IMR-90 (cell line): Measurements from ENCODE around the gene DNM3. TPM values are rescaled to one million over a fixed set of nuclear protein-coding genes. Genes with fewer than 3 reads are reported as not detected.

Experiments
- ATAC-seq: fragments of 200-7000 bp; cut with Tn5 transposase; 2 replicates; pipeline ENCODE4 v1.9.1; 2020; ENCODE audit warnings: low read depth, mild to moderate bottlenecking, moderate library complexity
- BruUV-seq: library from RNA; stranded (reverse); fragments of 400-500 nt; replicated peaks from 2 replicates; lab custom pipeline; 2021; lab: Mats Ljungman, UMichigan
- CTCF ChIA-PET: fragments of 300-600 bp; formaldehyde crosslinking; extraction: SDS; loops from one replicate; lab custom pipeline; 2021; ENCODE audit warnings: antibody characterized with exemption; lab: Yijun Ruan, JAX
- POLR2A ChIA-PET: fragments of 300-600 bp; sonication (Branson Sonifier 250); formaldehyde crosslinking; loops from one replicate; lab custom pipeline; 2022; ENCODE audit warnings: antibody characterized with exemption; ENCODE audit not compliant: unreplicated experiment; lab: Charles Lee
- DNase-seq: peaks from one replicate; pipeline ENCODE4 v3.0.0; 2013
- H2AFZ ChIP-seq: replicated peaks from 2 replicates; pipeline ENCODE3; 2013; ENCODE audit warnings: low read length, mild to moderate bottlenecking; ENCODE audit not compliant: poor library complexity
- H2AK5ac ChIP-seq: 2 replicates; pipeline ENCODE4 v1.6.1; 2013; ENCODE audit warnings: low read depth, low read length, inconsistent platforms
- H2AK9ac ChIP-seq: replicated peaks from 2 replicates; pipeline ENCODE3; 2013; ENCODE audit warnings: mild to moderate bottlenecking, low read depth, low read length, moderate library complexity; ENCODE audit not compliant: poor library complexity
- H2BK120ac ChIP-seq: 2 replicates; pipeline ENCODE4 v1.6.1; 2013; ENCODE audit warnings: low read depth, low read length, inconsistent platforms
- H2BK15ac ChIP-seq: 3 replicates; pipeline ENCODE4 v1.6.1; 2013; ENCODE audit warnings: low read depth, low read length, inconsistent platforms
- H2BK20ac ChIP-seq: 2 replicates; pipeline ENCODE4 v1.6.1; 2013; ENCODE audit warnings: low read depth, mild to moderate bottlenecking, inconsistent platforms, low read length, moderate library complexity
- H2BK5ac ChIP-seq: 2 replicates; pipeline ENCODE4 v1.6.1; 2013; ENCODE audit warnings: mild to moderate bottlenecking, low read depth, low read length, inconsistent platforms; ENCODE audit not compliant: poor library complexity, severe bottlenecking
- H3K14ac ChIP-seq: replicated peaks from 2 replicates; pipeline ENCODE4 v1.6.1; 2013; ENCODE audit warnings: low read depth, low read length, inconsistent platforms
- H3K18ac ChIP-seq: 2 replicates; pipeline ENCODE4 v1.6.1; 2013; ENCODE audit warnings: low read depth, low read length, control low read depth
- H3K23ac ChIP-seq: 2 replicates; pipeline ENCODE4 v1.6.1; 2013; ENCODE audit warnings: low read depth, low read length, inconsistent platforms
- H3K27ac ChIP-seq: 2 replicates; pipeline ENCODE4 v1.5.1; 2013; ENCODE audit warnings: mild to moderate bottlenecking, control low read depth, low read length; ENCODE audit not compliant: insufficient read depth
- H3K27me3 ChIP-seq: 2 replicates; pipeline ENCODE4 v1.6.1; 2013; ENCODE audit warnings: low read length; ENCODE audit not compliant: control insufficient read depth, insufficient read depth
- H3K36me3 ChIP-seq: 2 replicates; pipeline ENCODE4 v1.6.1; 2013; ENCODE audit warnings: low read length, mixed read lengths; ENCODE audit not compliant: control insufficient read depth, insufficient read depth
- H3K4ac ChIP-seq: 2 replicates; pipeline ENCODE4 v1.6.1; 2013; ENCODE audit warnings: low read depth, low read length, inconsistent platforms
- H3K4me1 ChIP-seq: 2 replicates; pipeline ENCODE4 v1.6.1; 2013; ENCODE audit warnings: low read length, mixed read lengths; ENCODE audit not compliant: control insufficient read depth, insufficient read depth
- H3K4me2 ChIP-seq: 2 replicates; pipeline ENCODE4 v1.6.1; 2013; ENCODE audit warnings: low read depth, mild to moderate bottlenecking, control low read depth, low read length, moderate library complexity
- H3K4me3 ChIP-seq: 2 replicates; pipeline ENCODE4 v1.5.1; 2013; ENCODE audit warnings: low read depth, mild to moderate bottlenecking, control low read depth, low read length, moderate library complexity; ENCODE audit not compliant: insufficient read depth
- H3K56ac ChIP-seq: 2 replicates; pipeline ENCODE4 v1.6.1; 2013; ENCODE audit warnings: low read length, inconsistent platforms; ENCODE audit not compliant: insufficient read depth; ENCODE audit errors: extremely low read depth
- H3K79me1 ChIP-seq, 2 experiments: 2 replicates each; pipeline ENCODE4 v1.6.1; 2013; ENCODE audit warnings: low read length in 2 of 2, inconsistent platforms in 1 of 2, low read depth in 1 of 2
- H3K9ac ChIP-seq: 2 replicates; pipeline ENCODE4 v1.6.1; 2013; ENCODE audit warnings: low read depth, low read length, control low read depth
- H3K9me1 ChIP-seq: 2 replicates; pipeline ENCODE4 v1.6.1; 2013; ENCODE audit warnings: low read length, inconsistent platforms; ENCODE audit not compliant: insufficient read depth
- H3K9me3 ChIP-seq: 2 replicates; pipeline ENCODE4 v1.6.1; 2013; ENCODE audit warnings: low read length; ENCODE audit not compliant: control insufficient read depth, insufficient read depth
- H4K20me1 ChIP-seq: 2 replicates; pipeline ENCODE4 v1.6.1; 2013; ENCODE audit warnings: low read length, inconsistent platforms; ENCODE audit not compliant: insufficient read depth
- H4K5ac ChIP-seq: 2 replicates; pipeline ENCODE4 v1.6.1; 2013; ENCODE audit warnings: mild to moderate bottlenecking, low read depth, low read length, control low read depth
- H4K8ac ChIP-seq, 2 experiments: 2 replicates each; pipeline ENCODE4 v1.6.1; 2013; ENCODE audit warnings: low read depth in 2 of 2, low read length in 2 of 2, control low read depth in 1 of 2, inconsistent platforms in 1 of 2
- H4K91ac ChIP-seq: 2 replicates; pipeline ENCODE4 v1.6.1; 2013; ENCODE audit warnings: low read depth, low read length, inconsistent platforms; ENCODE audit not compliant: insufficient read depth
- CEBPB ChIP-seq: IDR thresholded peaks from 2 replicates; pipeline ENCODE4 v1.6.1; 2012; ENCODE audit warnings: low read depth, low read length, improper control_type of control experiment
- CHD1 ChIP-seq: IDR thresholded peaks from 2 replicates; pipeline ENCODE4 v1.6.1; 2012; ENCODE audit warnings: low read depth, low read length, improper control_type of control experiment
- RAD21 ChIP-seq: IDR thresholded peaks from 2 replicates; pipeline ENCODE4 v1.6.1; 2012; ENCODE audit warnings: low read length, improper control_type of control experiment
- USF2 ChIP-seq: fragments of 150-350 bp; IDR thresholded peaks from 2 replicates; pipeline ENCODE4 v1.6.1; 2017; ENCODE audit warnings: mild to moderate bottlenecking, antibody characterized with exemption, low read length, low read depth
- WGBS, 2 experiments: methylation state at CpG; one replicate each; pipeline versions ENCODE4 v1.1.5 to v1.1.7; 2013; ENCODE audit warnings: missing lambda C conversion rate in 2 of 2; ENCODE audit not compliant: insufficient read length in 1 of 2; ENCODE audit errors: extremely low coverage in 2 of 2; 5-methylcytosine and 5-hydroxymethylcytosine counted together
- dilution Hi-C: fragments of 300-500 bp; cut with HindIII; formaldehyde crosslinking; loops from one replicate; pipeline ENCODE4 v1.14.3; 2018; ENCODE audit warnings: low sequenced_read_pairs; ENCODE audit not compliant: unreplicated experiment
- in situ Hi-C: fragments of 300-500 bp; cut with MboI; formaldehyde crosslinking; loops from 3 replicates; pipeline ENCODE4 v1.14.3; 2019; ENCODE audit warnings: low sequenced_read_pairs, inconsistent platforms, mixed read lengths
- intact Hi-C: fragments of 100-400 bp; cut with micrococcal nuclease; formaldehyde crosslinking; loops from 2 replicates; pipeline ENCODE4 v1.10.0; 2022
- polyA plus RNA-seq, 3 experiments: library from polyadenylated mRNA; depleted of rRNA; stranded (reverse); fragments of >200 nt; gene quantifications; 2 replicates each; pipeline ENCODE4 v1.2.3, GENCODE V29; 2012; ENCODE audit warnings: low replicate concordance in 1 of 3
- total RNA-seq: library from RNA; depleted of rRNA; stranded (reverse); fragments of >200 nt; gene quantifications from 2 replicates; pipeline ENCODE4 v1.2.3, GENCODE V29; 2012
- TF ChIP-seq, protein P1 (sequence below): conservative IDR thresholded peaks from 2 replicates; pipeline ENCODE4 v1.5.1; 2012; ENCODE audit warnings: mild to moderate bottlenecking, low read depth, low read length, improper control_type of control experiment

The DNM3 gene
- total and polyA plus RNA-seq, 2 of the 4 experiments (the other 2 are of a cell fraction) = 0.36 TPM

DNA sequence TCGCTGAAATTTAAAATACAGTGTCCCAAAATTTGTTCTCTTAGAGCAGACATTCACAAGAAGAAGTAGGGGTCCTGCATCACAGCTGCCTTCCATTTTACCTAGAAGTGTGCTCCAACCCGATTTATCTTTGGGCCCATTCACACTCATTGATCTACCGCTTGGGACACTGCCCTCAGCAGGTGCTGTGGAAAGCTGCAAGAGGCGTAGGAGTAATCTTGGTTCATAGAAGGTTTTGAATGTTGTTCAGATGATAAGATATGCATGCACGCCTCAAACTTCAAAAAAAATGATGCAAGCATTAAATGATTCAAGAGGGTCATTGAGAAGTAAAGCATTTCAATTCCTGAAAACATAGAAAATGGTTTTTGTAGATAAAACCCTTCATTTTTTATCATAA lies 560.6 kb downstream of the DNM3 start:
- Histone ChIP-seq H2BK5ac (no peak overlapping the region), H3K27ac (no peak overlapping the region), H3K56ac (no peak overlapping the region), H2AK9ac (no peak overlapping the region), H4K8ac (no peak overlapping the region), H3K4me2 (no peak overlapping the region), H3K4me3 (no peak overlapping the region), H2BK20ac (no peak overlapping the region), H4K5ac (no peak overlapping the region), H2AFZ (no peak overlapping the region), H3K27me3 (no peaks in the 10 kb centered on the region), H2AK5ac (no peak overlapping the region), H3K23ac (no peak overlapping the region), H2BK15ac (no peak overlapping the region), H4K91ac (no peak overlapping the region), H4K20me1 (no peaks in the 10 kb centered on the region), H3K14ac (no peak overlapping the region), H3K4me1 (peaks cover 3% of the 10 kb centered on the region), H3K9me1 (no peaks in the 10 kb centered on the region), H3K9me3 (no peaks in the 10 kb centered on the region), H3K79me1 (no peaks in the 10 kb centered on the region), H3K9ac (no peak overlapping the region), H2BK120ac (no peak overlapping the region), H3K4ac (no peak overlapping the region), H3K36me3 (no peaks in the 10 kb centered on the region), H3K18ac (no peak overlapping the region)
- ChIA-PET CTCF (interaction anchor here (1.0 kb wide), 1 partner anchor 398 kb away, joined by 3 read pairs; no protein-coding TSS in a partner anchor), POLR2A (no interaction called here)
- intact Hi-C loops (loop anchor here (5.0 kb wide), 1 partner anchor 600 kb away; no protein-coding TSS in a partner anchor), in situ Hi-C loops (loop anchor here (25.0 kb wide), 1 partner anchor 590 kb away; no protein-coding TSS in a partner anchor), dilution Hi-C loops (no loop called here)
- no peak for ATAC-seq
- DNase-seq = no peak
- BruUV-seq = no TSS peak
- no peak for TF ChIP-seq RAD21
- TF ChIP-seq, protein P1, sequence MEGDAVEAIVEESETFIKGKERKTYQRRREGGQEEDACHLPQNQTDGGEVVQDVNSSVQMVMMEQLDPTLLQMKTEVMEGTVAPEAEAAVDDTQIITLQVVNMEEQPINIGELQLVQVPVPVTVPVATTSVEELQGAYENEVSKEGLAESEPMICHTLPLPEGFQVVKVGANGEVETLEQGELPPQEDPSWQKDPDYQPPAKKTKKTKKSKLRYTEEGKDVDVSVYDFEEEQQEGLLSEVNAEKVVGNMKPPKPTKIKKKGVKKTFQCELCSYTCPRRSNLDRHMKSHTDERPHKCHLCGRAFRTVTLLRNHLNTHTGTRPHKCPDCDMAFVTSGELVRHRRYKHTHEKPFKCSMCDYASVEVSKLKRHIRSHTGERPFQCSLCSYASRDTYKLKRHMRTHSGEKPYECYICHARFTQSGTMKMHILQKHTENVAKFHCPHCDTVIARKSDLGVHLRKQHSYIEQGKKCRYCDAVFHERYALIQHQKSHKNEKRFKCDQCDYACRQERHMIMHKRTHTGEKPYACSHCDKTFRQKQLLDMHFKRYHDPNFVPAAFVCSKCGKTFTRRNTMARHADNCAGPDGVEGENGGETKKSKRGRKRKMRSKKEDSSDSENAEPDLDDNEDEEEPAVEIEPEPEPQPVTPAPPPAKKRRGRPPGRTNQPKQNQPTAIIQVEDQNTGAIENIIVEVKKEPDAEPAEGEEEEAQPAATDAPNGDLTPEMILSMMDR = 0 out of 2 replicates have a peak, but pooled peaks have one; percentile 8
- TF ChIP-seq CHD1 = no peak
- no peak for TF ChIP-seq CEBPB
- TF ChIP-seq USF2 = no peak
- WGBS, 2 experiments = no CpG with 5 or more reads among the region's 5 CpGs
